ENCODE data around the gene NUP205.

DNA sequence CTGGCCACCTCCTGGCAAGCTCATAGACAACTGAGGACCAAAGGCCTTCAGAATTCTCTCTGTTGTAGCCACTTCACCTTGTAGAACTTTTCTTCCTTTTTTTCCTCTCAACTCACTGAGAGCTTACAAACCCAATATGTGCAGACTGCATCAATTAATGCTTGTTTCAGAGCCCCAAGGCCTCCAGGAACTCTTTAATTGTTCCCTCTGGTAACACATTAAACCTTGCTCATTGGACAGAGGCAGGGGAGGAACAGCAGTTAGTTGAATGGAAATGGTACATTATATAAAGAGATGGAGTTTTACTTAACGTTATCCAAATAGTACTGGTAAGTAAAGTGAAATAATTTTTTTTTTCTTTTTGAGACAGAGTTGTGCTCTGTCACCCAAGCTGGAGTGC, 129.7 kb downstream of the NUP205 start:
- no peak for TF ChIP-seq KAT7 (CRISPR knock-in tag; IDR thresholded peaks at IDR 0.05; ENCODE audit: borderline replicate concordance)
- TF ChIP-seq, protein P1, sequence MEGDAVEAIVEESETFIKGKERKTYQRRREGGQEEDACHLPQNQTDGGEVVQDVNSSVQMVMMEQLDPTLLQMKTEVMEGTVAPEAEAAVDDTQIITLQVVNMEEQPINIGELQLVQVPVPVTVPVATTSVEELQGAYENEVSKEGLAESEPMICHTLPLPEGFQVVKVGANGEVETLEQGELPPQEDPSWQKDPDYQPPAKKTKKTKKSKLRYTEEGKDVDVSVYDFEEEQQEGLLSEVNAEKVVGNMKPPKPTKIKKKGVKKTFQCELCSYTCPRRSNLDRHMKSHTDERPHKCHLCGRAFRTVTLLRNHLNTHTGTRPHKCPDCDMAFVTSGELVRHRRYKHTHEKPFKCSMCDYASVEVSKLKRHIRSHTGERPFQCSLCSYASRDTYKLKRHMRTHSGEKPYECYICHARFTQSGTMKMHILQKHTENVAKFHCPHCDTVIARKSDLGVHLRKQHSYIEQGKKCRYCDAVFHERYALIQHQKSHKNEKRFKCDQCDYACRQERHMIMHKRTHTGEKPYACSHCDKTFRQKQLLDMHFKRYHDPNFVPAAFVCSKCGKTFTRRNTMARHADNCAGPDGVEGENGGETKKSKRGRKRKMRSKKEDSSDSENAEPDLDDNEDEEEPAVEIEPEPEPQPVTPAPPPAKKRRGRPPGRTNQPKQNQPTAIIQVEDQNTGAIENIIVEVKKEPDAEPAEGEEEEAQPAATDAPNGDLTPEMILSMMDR (IDR thresholded peaks at IDR 0.05), result no peak
- no peak for TF ChIP-seq ZNF121 (CRISPR knock-in tag; IDR thresholded peaks at IDR 0.05)

Data from WTC11 (cell line).